Stimulated activated naive B cell treated with anti-CD40 and anti-IgM and Interleukin-4, amounts not matched to agents 10 μg/mL and 1 μg/mL and 100 μg/mL, for 72 hours (primary cell): ENCODE results near the gene WDR26.
A peak's percentile ranks its signal among the peaks of the same experiment; 100 is the strongest.

Experiments used
- ATAC-seq, 2 donors: fragments of 150-1000 bp; cut with Tn5 transposase; replicated peaks; 2 replicates each; pipeline ENCODE4 v1.10.0; 2021; ENCODE audit warnings: moderate library complexity in 1 of 2
- DNase-seq: peaks from one replicate; pipeline ENCODE4 v3.0.0; 2021
- H3K27ac Mint-ChIP-seq: one replicate; pipeline ENCODE4 v1.8.0; 2022; ENCODE audit warnings: mild to moderate bottlenecking, mixed read lengths
- H3K27me3 Mint-ChIP-seq, 2 donors: one replicate each; pipeline ENCODE4 v1.8.0; 2022; ENCODE audit warnings: mixed read lengths in 2 of 2
- H3K36me3 Mint-ChIP-seq, 2 donors: one replicate each; pipeline ENCODE4 v1.8.0; 2022; ENCODE audit warnings: mixed read lengths in 2 of 2, mild to moderate bottlenecking in 1 of 2
- H3K4me1 Mint-ChIP-seq, 2 donors: one replicate each; pipeline ENCODE4 v1.8.0; 2022; ENCODE audit warnings: mixed read lengths in 2 of 2, mild to moderate bottlenecking in 1 of 2
- H3K4me3 Mint-ChIP-seq, 2 donors: one replicate each; pipeline ENCODE4 v1.8.0; 2022; ENCODE audit warnings: mild to moderate bottlenecking in 2 of 2, mixed read lengths in 2 of 2, moderate library complexity in 1 of 2
- H3K9me3 Mint-ChIP-seq, 2 donors: one replicate each; pipeline ENCODE4 v1.8.0; 2022; ENCODE audit warnings: mixed read lengths in 2 of 2, mild to moderate bottlenecking in 1 of 2

Gene WDR26

DNA sequence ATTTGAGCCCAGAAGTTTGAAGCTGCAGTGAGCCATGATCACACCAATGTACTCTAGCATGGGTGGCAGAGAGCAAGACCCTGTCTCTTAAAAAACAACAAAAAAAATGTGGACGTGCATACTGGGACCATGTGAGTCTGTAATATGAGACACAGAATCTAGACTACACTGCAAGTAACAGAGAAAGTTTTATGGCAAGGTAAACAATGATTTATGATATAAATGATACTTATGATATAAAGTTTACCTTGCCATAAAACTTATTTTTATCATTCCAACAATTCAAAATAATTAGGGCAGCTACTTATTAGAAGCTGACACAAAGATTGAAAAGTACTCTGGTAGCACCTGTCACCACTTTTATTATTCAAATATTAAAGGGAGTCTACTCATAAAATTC lies 34.7 kb downstream of the WDR26 start:
- Mint-ChIP-seq H3K36me3 (peaks cover 15 to 31% of the 10 kb centered on the region in 2 donors), H3K27me3 (no peaks in the 10 kb centered on the region), H3K9me3 (no peaks in the 10 kb centered on the region), H3K4me1 (peaks cover 0 to 6% of the 10 kb centered on the region in 2 donors), H3K27ac (no peak overlapping the region), H3K4me3 (no peak overlapping the region)
- DNase-seq: no peak
- no peak for ATAC-seq

DNA sequence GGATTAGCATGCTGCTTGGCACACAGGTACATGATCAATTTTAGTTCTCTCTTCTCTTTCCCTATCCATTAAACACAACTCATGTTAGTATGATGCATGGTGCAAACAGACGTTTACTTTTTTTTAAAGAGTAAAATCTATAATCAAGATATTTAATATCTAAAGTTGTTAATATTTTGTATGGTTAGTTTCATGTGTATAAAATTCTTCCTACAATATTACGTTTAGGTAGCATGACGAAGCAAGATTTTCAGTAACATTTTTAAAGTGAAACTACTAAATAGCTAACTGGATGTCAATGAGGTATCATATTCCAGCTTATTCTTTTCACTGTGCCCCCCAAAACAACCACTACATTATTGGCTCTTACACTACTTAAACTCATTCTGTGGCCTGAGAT lies 41.3 kb downstream of the WDR26 start:
- ATAC-seq: no peak
- H3K36me3 Mint-ChIP-seq: peaks cover 25 to 41% of the 10 kb centered on the region in 2 donors

DNA sequence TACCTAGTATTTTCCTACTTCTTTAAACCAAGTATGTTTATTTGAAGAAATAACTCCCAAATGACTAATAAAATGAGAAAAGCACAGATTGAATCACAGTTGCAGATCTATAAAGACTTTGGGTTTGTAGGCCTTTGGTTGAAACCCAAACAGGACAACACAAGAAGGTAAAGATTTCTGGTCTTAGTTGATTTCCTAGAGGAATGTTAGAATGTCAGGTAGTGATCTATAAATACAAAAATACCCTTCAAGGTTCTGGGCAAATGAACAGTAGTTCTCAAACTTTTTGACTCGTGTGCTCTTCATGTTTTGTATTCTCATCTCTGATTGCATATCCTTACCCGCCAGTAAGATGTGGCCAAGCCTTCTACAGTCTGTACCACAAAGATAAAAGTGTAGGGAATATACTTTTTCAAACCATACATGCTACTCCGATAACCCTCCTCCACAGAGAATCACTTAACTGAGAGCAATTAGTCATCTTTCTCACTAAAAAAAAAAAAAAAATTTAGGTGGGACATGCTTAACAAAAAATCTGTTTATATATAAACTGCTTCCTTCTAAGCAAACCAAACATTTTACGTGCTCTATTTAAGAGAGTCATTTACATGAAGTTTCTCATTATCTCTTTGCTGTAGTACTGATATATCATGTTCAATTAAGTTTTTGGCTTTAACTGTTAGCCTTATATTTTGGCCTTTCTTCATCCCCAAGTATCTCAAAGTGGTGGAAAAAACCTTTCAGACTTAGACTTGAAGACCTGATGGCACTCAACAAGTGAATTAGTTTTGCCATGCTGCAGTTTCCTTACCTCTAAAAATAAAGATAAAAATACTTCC lies 42.0 kb downstream of the WDR26 start:
- H3K4me3 Mint-ChIP-seq: no peak overlapping the region
- no peak for ATAC-seq

More for the DNA sequence above, 41.3 kb downstream of the WDR26 start:
- no peak overlapping the region for H3K4me3 Mint-ChIP-seq
- H3K27me3 Mint-ChIP-seq: no peaks in the 10 kb centered on the region
- H3K27ac Mint-ChIP-seq: peak overlapping the region; percentile 65
- no peaks in the 10 kb centered on the region for H3K4me1 Mint-ChIP-seq
- no peaks in the 10 kb centered on the region for H3K9me3 Mint-ChIP-seq
- DNase-seq: no peak

DNA sequence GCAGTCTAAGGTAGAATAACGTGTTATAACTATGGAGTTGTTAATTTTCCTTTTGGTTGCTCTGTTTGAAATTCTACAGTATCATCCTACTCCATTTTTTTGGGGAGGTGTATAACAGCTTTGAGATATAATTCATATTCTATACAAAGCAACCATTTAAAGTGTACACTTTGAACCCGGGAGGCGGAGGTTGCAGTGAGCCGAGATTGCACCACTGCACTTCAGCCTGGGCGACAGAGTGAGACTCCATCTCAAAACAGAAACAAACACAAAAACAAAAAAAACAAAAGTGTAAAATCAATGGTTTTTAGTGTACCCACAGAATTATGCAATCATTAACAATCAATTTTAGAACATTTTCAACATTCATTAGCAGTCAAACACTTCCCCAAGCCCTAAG lies 44.1 kb downstream of the WDR26 start:
- Mint-ChIP-seq H3K4me1 (no peaks in the 10 kb centered on the region), H3K36me3 (peaks cover 16 to 41% of the 10 kb centered on the region in 2 donors), H3K9me3 (no peaks in the 10 kb centered on the region), H3K27me3 (no peaks in the 10 kb centered on the region), H3K27ac (no peak overlapping the region), H3K4me3 (no peak overlapping the region)
- DNase-seq (no peak), ATAC-seq (no peak)

More for the DNA sequence above, 42.0 kb downstream of the WDR26 start:
- no peak for DNase-seq
- Mint-ChIP-seq H3K9me3 (no peaks in the 10 kb centered on the region), H3K27me3 (no peaks in the 10 kb centered on the region), H3K36me3 (peaks cover 25 to 44% of the 10 kb centered on the region in 2 donors), H3K27ac (no peak overlapping the region), H3K4me1 (no peaks in the 10 kb centered on the region)

DNA sequence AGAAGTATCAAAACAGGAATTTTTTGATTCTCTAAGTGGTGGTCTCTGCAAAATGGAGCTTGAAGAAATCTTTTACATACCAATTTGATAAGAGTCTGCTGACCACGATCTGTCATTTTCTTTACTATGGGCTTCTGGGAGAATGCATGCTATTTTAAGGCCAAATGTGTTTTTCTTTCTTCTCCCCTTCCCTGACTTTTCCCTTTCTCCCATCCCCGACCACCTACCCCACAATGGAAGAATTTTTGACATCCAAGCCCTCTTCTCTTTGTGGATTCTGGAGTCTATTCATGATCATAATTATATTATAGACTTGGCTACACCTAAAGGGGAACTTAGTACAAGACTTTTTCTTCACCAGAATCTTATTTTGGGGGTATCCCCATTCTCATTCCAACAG lies 46.7 kb downstream of the WDR26 start:
- Mint-ChIP-seq H3K27ac (no peak overlapping the region), H3K27me3 (no peaks in the 10 kb centered on the region), H3K36me3 (peaks cover 21 to 33% of the 10 kb centered on the region in 2 donors), H3K4me1 (peaks cover 0 to 2% of the 10 kb centered on the region in 2 donors), H3K4me3 (no peak overlapping the region), H3K9me3 (no peaks in the 10 kb centered on the region)
- DNase-seq (no peak), ATAC-seq (no peak)

DNA sequence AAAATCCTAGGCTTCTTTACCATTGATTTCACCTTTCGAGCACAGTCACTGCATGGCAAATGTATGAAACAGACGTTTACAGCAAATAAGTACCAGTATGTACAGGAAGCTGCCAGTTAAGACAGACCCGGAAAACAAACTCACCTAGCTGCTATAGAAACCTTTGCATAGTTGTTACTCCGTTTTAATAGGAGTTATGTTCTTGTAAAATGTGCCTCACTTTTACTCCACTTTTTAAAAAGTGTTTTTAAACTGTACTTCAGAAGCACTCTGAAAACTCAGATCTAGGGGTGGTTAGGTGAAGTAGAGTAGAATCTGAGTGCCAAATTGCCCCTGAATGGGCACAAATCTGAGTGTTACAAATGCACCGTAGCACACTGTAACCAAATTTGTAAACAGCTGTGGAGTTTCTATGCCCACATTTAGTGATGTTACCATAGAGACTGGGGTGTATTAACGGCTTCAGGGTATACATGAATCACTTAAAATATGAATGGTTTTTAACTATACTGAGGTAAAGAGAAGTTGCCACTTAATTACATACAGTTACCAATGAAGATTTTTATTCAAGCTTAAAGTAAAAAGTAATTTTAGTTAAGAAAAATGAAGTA lies 47.2 kb downstream of the WDR26 start:
- Mint-ChIP-seq H3K4me3 (no peak overlapping the region), H3K9me3 (no peaks in the 10 kb centered on the region), H3K36me3 (peaks cover 19 to 32% of the 10 kb centered on the region in 2 donors), H3K27ac (no peak overlapping the region), H3K4me1 (peaks cover 2% of the 10 kb centered on the region in 2 donors), H3K27me3 (no peaks in the 10 kb centered on the region)
- no peak for DNase-seq
- no peak for ATAC-seq

DNA sequence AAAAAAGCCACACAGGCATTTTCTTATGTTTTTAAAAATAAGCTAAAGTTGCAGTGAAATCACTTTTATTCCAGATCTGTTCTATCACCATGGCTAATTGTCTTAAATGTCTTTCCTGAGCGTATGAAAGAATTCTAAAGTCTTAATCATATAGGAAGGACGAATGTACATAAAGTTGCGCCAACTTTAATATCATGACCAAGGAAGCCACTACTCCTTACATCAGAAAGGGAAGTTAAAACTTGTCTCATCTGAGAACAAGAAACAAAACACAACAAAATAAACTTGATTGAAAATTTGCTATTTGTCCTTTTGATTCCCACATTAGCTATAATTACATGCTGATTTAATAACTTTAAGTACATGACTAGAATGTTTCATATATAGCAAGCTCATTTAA lies 51.4 kb downstream of the WDR26 start:
- peaks cover 13 to 27% of the 10 kb centered on the region in 2 donors for H3K36me3 Mint-ChIP-seq
- peak overlapping the region; percentile 59 for H3K27ac Mint-ChIP-seq
- ATAC-seq (no peak), DNase-seq (no peak)
- H3K27me3 Mint-ChIP-seq: no peaks in the 10 kb centered on the region
- H3K4me1 Mint-ChIP-seq: peaks cover 15 to 39% of the 10 kb centered on the region in 2 donors
- H3K4me3 Mint-ChIP-seq: no peak overlapping the region
- no peaks in the 10 kb centered on the region for H3K9me3 Mint-ChIP-seq

DNA sequence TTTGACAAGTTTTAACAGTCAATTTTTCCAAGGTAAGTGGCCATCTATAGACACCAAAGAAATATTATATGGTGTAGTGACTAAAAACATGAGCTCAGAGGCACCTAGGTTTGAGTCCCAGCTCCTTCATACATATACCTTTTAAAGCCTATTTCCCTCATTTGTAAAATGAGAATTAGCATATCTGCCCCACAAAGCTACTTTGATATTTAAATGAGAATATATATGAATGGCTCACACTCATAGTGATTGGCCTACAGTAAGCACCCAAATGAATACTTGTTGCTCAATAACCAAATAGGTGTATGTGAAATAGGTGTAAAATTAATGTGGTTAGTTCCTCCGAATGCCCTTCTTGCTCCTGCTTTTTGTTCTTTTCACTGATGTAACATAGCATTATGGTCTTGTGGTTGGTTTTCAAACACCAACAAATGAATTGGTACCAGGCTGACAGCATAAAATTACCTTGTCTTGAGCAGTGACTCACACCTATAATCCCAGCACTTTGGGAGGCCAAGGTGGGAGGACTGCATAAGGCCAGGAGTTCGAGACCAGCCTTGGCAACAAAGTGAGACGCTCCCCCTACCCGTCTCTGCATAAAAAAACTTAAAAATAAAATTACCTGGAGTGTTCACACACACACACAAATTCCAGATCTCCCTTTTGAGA lies 52.6 kb downstream of the WDR26 start:
- peaks cover 17 to 50% of the 10 kb centered on the region in 2 donors for H3K4me1 Mint-ChIP-seq
- no peaks in the 10 kb centered on the region for H3K9me3 Mint-ChIP-seq
- no peak overlapping the region for H3K4me3 Mint-ChIP-seq
- no peaks in the 10 kb centered on the region for H3K27me3 Mint-ChIP-seq
- peak; percentile 33 to 56 for ATAC-seq
- H3K36me3 Mint-ChIP-seq: peaks cover 23 to 36% of the 10 kb centered on the region in 2 donors
- peak overlapping the region; percentile 39 for H3K27ac Mint-ChIP-seq
- no peak for DNase-seq

DNA sequence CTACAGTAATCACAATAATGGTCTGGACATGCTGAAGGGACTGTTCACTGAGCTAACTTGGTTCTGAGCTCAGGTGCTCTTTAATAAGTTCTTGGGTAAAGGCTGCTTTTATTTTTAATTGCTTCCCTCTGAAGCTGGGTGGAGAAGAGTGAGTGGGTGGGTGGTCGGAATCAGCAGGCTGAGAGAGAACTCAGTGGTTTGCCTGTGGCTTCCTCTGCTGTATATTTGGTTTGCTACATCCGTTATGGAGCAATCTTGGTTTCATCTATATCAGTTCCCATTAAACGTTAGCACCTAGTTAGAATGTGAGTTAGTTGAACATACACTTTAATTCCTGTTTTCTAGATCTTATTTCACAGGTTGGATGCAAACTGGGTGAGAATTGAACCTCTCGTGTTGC lies 54.6 kb downstream of the WDR26 start:
- peak; percentile 75 to 80 for ATAC-seq
- Mint-ChIP-seq H3K27me3 (no peaks in the 10 kb centered on the region), H3K9me3 (no peaks in the 10 kb centered on the region), H3K27ac (peak overlapping the region; percentile 2), H3K36me3 (peaks cover 32 to 45% of the 10 kb centered on the region in 2 donors), H3K4me1 (peaks cover 17 to 51% of the 10 kb centered on the region in 2 donors), H3K4me3 (peak overlapping the region in 1 of 2 donors; percentile 43)
- DNase-seq: no peak

DNA sequence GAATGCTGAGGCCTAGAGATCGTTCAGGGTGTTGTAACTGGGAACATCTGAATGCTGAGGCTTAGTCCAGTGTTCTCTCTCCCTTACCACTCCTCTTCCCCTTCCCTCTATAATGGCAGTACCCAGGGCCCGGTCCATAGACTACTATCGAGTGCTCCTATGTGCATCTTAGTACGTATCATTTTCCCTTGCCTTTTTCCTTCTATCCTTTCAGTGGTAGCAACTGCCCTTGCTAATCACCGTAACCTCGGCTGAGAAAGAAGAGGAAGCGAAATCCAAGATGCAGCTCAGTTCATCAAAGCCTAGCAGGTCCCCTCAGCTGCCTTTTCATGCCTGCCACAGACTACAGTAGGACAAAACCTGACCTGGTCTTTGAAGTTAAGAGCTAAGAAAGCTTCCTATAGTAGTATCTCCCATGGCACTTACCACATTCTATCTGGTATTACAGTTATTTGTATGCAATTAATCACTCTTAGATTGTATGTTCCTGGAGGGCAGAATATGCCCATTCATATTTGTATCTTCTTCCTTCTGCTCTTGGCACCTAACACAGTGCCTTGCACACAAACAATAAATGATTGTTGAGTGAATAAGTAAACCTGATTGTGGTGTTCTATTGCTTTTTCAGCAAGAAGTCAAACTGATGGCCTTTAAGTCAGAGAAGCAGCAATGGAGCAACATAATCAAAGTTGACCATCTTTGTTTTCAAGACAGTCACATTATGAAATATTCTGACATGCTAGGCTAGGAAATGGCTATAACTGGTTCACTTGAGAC lies 55.6 kb downstream of the WDR26 start:
- DNase-seq: no peak
- Mint-ChIP-seq H3K27ac (peak overlapping the region; percentile 62), H3K4me3 (no peak overlapping the region), H3K9me3 (no peaks in the 10 kb centered on the region), H3K4me1 (peaks cover 17 to 51% of the 10 kb centered on the region in 2 donors), H3K27me3 (no peaks in the 10 kb centered on the region), H3K36me3 (peaks cover 31 to 52% of the 10 kb centered on the region in 2 donors)
- peak; percentile 50 to 63 for ATAC-seq

DNA sequence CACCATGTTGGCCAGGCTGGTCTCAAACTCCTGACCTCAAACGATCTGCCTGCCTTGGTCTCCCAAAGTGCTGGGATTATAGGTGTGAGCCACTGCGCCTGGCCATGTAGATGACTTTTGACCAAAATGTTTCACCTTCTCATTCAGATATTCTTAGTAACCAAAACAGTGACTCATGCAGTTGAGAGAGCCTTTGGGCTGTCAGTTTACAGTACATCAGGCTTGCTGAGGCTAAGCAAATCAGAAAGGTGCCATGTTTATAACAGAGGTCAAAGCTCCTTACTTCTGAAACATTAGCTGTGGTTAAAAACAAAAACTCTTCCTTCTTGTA lies 57.0 kb downstream of the WDR26 start:
- Mint-ChIP-seq H3K27me3 (no peaks in the 10 kb centered on the region), H3K4me1 (peaks cover 15 to 51% of the 10 kb centered on the region in 2 donors), H3K36me3 (peaks cover 43 to 60% of the 10 kb centered on the region in 2 donors), H3K4me3 (no peak overlapping the region), H3K27ac (no peak overlapping the region), H3K9me3 (no peaks in the 10 kb centered on the region)
- no peak for DNase-seq
- ATAC-seq: peak; percentile 53 to 58

DNA sequence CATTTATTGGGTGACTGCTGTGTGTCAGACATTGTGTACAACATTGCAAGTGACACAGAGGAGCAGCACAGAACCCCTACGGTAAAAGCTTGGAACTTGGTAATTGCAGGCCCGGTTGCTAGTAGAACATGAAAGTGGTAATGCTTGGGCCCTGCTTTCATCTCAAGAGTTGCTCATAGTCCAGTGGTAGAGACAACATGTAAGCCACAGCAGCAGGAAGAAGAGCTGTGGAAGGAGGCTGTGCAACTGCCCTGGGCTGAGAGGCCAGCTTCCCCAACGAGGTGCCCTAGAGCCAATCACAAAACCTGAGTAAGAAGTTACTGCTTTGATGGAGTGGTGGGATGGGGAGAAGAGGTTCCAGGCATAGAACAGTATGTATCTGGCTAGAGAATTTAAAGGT lies 59.5 kb downstream of the WDR26 start:
- Mint-ChIP-seq H3K9me3 (no peaks in the 10 kb centered on the region), H3K4me1 (peaks cover 12 to 29% of the 10 kb centered on the region in 2 donors), H3K36me3 (peaks cover 49 to 68% of the 10 kb centered on the region in 2 donors), H3K4me3 (no peak overlapping the region), H3K27me3 (no peaks in the 10 kb centered on the region), H3K27ac (no peak overlapping the region)
- DNase-seq (no peak), ATAC-seq (no peak)

DNA sequence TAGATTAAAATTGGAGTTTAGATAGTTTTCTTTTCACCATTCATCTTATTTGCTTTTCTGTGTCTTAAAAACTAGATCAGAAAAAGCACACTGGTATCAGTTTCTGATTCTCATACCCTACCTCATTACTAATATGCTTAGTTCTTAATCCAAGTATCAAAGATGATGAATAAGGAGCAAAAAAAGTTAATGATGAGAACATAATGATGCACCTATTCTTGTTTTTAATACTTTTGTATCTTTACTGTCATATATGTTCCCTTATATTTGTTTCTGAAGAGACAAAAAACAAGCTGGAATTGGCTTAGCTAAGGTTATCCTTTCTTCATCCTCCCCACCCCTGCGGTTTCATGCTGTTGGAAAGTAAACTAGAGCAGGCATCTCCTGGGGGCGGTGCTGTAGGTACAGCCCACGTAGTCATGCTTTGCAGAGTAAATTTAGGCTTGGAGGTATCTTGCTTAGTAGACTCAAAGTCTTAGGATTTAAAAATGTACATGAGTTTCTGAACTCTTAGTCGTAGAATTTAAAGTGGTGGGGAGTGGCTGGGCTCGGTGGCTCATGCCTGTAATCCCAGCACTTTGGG lies 61.5 kb downstream of the WDR26 start:
- Mint-ChIP-seq H3K4me1 (peaks cover 4 to 27% of the 10 kb centered on the region in 2 donors), H3K9me3 (no peaks in the 10 kb centered on the region), H3K4me3 (no peak overlapping the region), H3K27ac (no peak overlapping the region), H3K36me3 (peaks cover 48 to 74% of the 10 kb centered on the region in 2 donors), H3K27me3 (no peaks in the 10 kb centered on the region)
- ATAC-seq: no peak
- DNase-seq: no peak

DNA sequence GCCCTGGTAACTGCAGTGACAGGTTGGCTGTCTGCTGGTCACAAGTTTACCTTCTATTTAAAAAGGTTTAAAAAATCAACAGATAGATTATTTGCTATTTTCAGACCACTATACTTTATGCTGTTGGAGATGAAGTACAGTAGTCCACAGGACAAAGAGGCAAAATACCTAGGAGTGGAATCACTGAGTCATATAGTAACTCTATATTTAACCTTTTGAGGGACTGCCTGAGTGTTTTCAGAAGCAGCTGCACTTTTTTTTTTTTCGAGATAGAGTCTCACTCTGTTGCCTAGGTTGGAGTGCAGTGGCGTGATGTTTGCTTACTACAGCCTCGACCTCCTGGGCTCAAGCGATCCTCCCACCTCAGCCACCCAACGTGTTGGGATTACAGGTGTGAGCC lies 66.2 kb downstream of the WDR26 start:
- peaks cover 27 to 58% of the 10 kb centered on the region in 2 donors for H3K36me3 Mint-ChIP-seq
- peaks cover 8 to 47% of the 10 kb centered on the region in 2 donors for H3K4me1 Mint-ChIP-seq
- DNase-seq: no peak
- H3K4me3 Mint-ChIP-seq: no peak overlapping the region
- peak; percentile 79 to 87 for ATAC-seq
- H3K27ac Mint-ChIP-seq: no peak overlapping the region
- no peaks in the 10 kb centered on the region for H3K9me3 Mint-ChIP-seq
- no peaks in the 10 kb centered on the region for H3K27me3 Mint-ChIP-seq
